HEK293 (cell line): Measurements from ENCODE around the gene STEAP1B.

Source experiments
- CTCF ChIA-PET: fragments of 350-600 bp; formaldehyde crosslinking; extraction: SDS; loops from one replicate; lab custom pipeline; 2021; ENCODE audit warnings: antibody characterized with exemption; lab: Yijun Ruan, JAX
- POLR2A ChIA-PET: fragments of 300-600 bp; formaldehyde crosslinking; extraction: SDS; loops from one replicate; lab custom pipeline; 2020; ENCODE audit warnings: antibody characterized with exemption, inconsistent platforms; lab: Yijun Ruan, JAX
- H3K27ac ChIP-seq: fragments of 200-500 bp; sonication (Bioruptor generic); 2 replicates; pipeline ENCODE4 v1.5.1; 2014; ENCODE audit warnings: low read depth, low read length, control low read depth, inconsistent platforms; ENCODE audit errors: extremely low read depth
- H3K36me3 ChIP-seq, 2 experiments: fragments of 200-500 bp in 1 of 2; sonication (Bioruptor generic) in 1 of 2; 1 replicate in 1 of 2; 2 replicates in 1 of 2; pipeline ENCODE4 v1.5.1; 2014 to 2017; ENCODE audit warnings: inconsistent platforms in 2 of 2, low read length in 2 of 2; ENCODE audit not compliant: control insufficient read depth in 2 of 2, insufficient read depth in 1 of 2
- H3K4me1 ChIP-seq: fragments of 200-500 bp; sonication (Bioruptor generic); 2 replicates; pipeline ENCODE4 v1.5.1; 2014; ENCODE audit warnings: mild to moderate bottlenecking, low read length, inconsistent platforms; ENCODE audit not compliant: control insufficient read depth, insufficient read depth
- H3K4me3 ChIP-seq: 2 replicates; pipeline ENCODE4 v1.5.1; 2011; ENCODE audit warnings: low read depth, mild to moderate bottlenecking, control low read depth, low read length, moderate library complexity
- H3K9me3 ChIP-seq: fragments of 200-500 bp; sonication (Bioruptor generic); 2 replicates; pipeline ENCODE4 v1.5.1; 2014; ENCODE audit warnings: low read depth, low read length, inconsistent platforms; ENCODE audit not compliant: control insufficient read depth, insufficient read depth
- ELK4 ChIP-seq: IDR thresholded peaks from 2 replicates; pipeline ENCODE4 v1.6.1; 2011; ENCODE audit warnings: mild to moderate bottlenecking, low read depth, low read length, borderline replicate concordance
- GLI4 ChIP-seq: fragments of 450-650 bp; formaldehyde crosslinking; IDR thresholded peaks from 2 replicates; pipeline ENCODE4 v1.5.1; 2016; ENCODE audit warnings: missing biosample characterization, missing genetic modification characterization
- HOXA7 ChIP-seq: sonication (generic); formaldehyde crosslinking; IDR thresholded peaks from 2 replicates; pipeline ENCODE4 v1.8.1; 2022; ENCODE audit warnings: missing genetic modification reagents, borderline replicate concordance
- HOXC10 ChIP-seq: sonication (generic); formaldehyde crosslinking; IDR thresholded peaks from 2 replicates; pipeline ENCODE4 v1.8.1; 2023; ENCODE audit warnings: mild to moderate bottlenecking, missing genetic modification reagents
- IKZF3 ChIP-seq: fragments of 450-650 bp; IDR thresholded peaks from 2 replicates; pipeline ENCODE4 v1.5.0; 2018; ENCODE audit warnings: missing biosample characterization, mild to moderate bottlenecking, missing genetic modification characterization, moderate library complexity
- KLF8 ChIP-seq: fragments of 450-650 bp; formaldehyde crosslinking; IDR thresholded peaks from 2 replicates; pipeline ENCODE4 v1.5.1; 2016; ENCODE audit warnings: missing biosample characterization, missing genetic modification characterization
- PATZ1 ChIP-seq: fragments of 450-650 bp; formaldehyde crosslinking; IDR thresholded peaks from 2 replicates; pipeline ENCODE4 v1.5.1; 2016; ENCODE audit warnings: missing biosample characterization, missing genetic modification characterization
- SCRT2 ChIP-seq: fragments of 450-650 bp; formaldehyde crosslinking; IDR thresholded peaks from 2 replicates; pipeline ENCODE4 v1.5.1; 2016; ENCODE audit warnings: missing biosample characterization, missing genetic modification characterization
- SP7 ChIP-seq: fragments of 450-650 bp; formaldehyde crosslinking; IDR thresholded peaks from 2 replicates; pipeline ENCODE4 v1.5.1; 2016; ENCODE audit warnings: missing biosample characterization, missing genetic modification characterization
- ZFP3 ChIP-seq: fragments of 450-650 bp; formaldehyde crosslinking; IDR thresholded peaks from 2 replicates; pipeline ENCODE4 v1.5.1; 2016; ENCODE audit warnings: low read depth, missing biosample characterization, missing genetic modification characterization
- ZNF121 ChIP-seq: fragments of 450-650 bp; formaldehyde crosslinking; IDR thresholded peaks from 2 replicates; pipeline ENCODE4 v1.5.1; 2016; ENCODE audit warnings: missing biosample characterization, missing genetic modification characterization
- ZNF157 ChIP-seq: fragments of 450-650 bp; formaldehyde crosslinking; IDR thresholded peaks from 2 replicates; pipeline ENCODE4 v1.5.1; 2016; ENCODE audit warnings: missing biosample characterization, missing genetic modification characterization
- ZNF2 ChIP-seq: fragments of 450-650 bp; formaldehyde crosslinking; IDR thresholded peaks from 2 replicates; pipeline ENCODE4 v1.5.1; 2016; ENCODE audit warnings: missing biosample characterization, missing genetic modification characterization
- ZNF23 ChIP-seq: fragments of 450-650 bp; formaldehyde crosslinking; IDR thresholded peaks from 2 replicates; pipeline ENCODE4 v1.5.1; 2016; ENCODE audit warnings: missing biosample characterization, missing genetic modification characterization, borderline replicate concordance
- ZNF280C ChIP-seq: fragments of 450-650 bp; formaldehyde crosslinking; IDR thresholded peaks from 2 replicates; pipeline ENCODE4 v1.5.1; 2016; ENCODE audit warnings: missing biosample characterization, missing genetic modification characterization
- ZNF341 ChIP-seq: fragments of 450-650 bp; formaldehyde crosslinking; IDR thresholded peaks from 2 replicates; pipeline ENCODE4; 2016; ENCODE audit warnings: low read depth, missing biosample characterization, missing genetic modification characterization
- ZNF394 ChIP-seq: fragments of 450-650 bp; formaldehyde crosslinking; IDR thresholded peaks from 2 replicates; pipeline ENCODE4 v1.5.1; 2016; ENCODE audit warnings: missing biosample characterization, missing genetic modification characterization, mild to moderate bottlenecking, moderate library complexity, borderline replicate concordance
- ZNF398 ChIP-seq: fragments of 450-650 bp; formaldehyde crosslinking; IDR thresholded peaks from 2 replicates; pipeline ENCODE4 v1.5.1; 2017; ENCODE audit warnings: missing biosample characterization, missing genetic modification characterization
- ZNF473 ChIP-seq: fragments of 450-650 bp; formaldehyde crosslinking; IDR thresholded peaks from 2 replicates; pipeline ENCODE4 v1.5.1; 2017; ENCODE audit warnings: missing biosample characterization, missing genetic modification characterization
- ZNF600 ChIP-seq: fragments of 450-650 bp; formaldehyde crosslinking; IDR thresholded peaks from 2 replicates; pipeline ENCODE4 v1.5.1; 2016; ENCODE audit warnings: missing biosample characterization, missing genetic modification characterization
- ZNF626 ChIP-seq: fragments of 450-650 bp; sonication (Bioruptor Pico); formaldehyde crosslinking; IDR thresholded peaks from 2 replicates; pipeline ENCODE4 v1.5.1; 2018; ENCODE audit warnings: missing biosample characterization, missing genetic modification characterization, inconsistent platforms
- ZNF677 ChIP-seq: fragments of 450-650 bp; IDR thresholded peaks from 2 replicates; pipeline ENCODE4 v1.5.0; 2018; ENCODE audit warnings: missing biosample characterization, mild to moderate bottlenecking, missing genetic modification characterization, moderate library complexity
- ZNF777 ChIP-seq: fragments of 450-650 bp; formaldehyde crosslinking; IDR thresholded peaks from 2 replicates; pipeline ENCODE4 v1.5.1; 2017; ENCODE audit warnings: missing biosample characterization, missing genetic modification characterization, borderline replicate concordance
- ZNF791 ChIP-seq: fragments of 450-650 bp; formaldehyde crosslinking; IDR thresholded peaks from 2 replicates; pipeline ENCODE4 v1.5.1; 2016; ENCODE audit warnings: missing biosample characterization, missing genetic modification characterization
- ZSCAN4 ChIP-seq: fragments of 450-650 bp; formaldehyde crosslinking; IDR thresholded peaks from 2 replicates; pipeline ENCODE4 v1.5.1; 2017; ENCODE audit warnings: missing biosample characterization, missing genetic modification characterization

The STEAP1B gene

GRCh38 chr7:22399091-22399490, 100.9 kb downstream of the STEAP1B start:
- H3K9me3 ChIP-seq, result no peaks in the 10 kb centered on the region
- H3K4me3 ChIP-seq, result no peak overlapping the region
- H3K4me1 ChIP-seq, result 0 out of 2 replicates have a peak, but pooled peaks cover 3% of the 10 kb centered on the region
- ChIA-PET CTCF (interaction anchor here (0.8 to 1.3 kb wide), 2 partner anchors 23 to 86 kb away, joined by 3 read pairs; no protein-coding TSS in a partner anchor), POLR2A (no interaction called here)
- TF ChIP-seq ZNF394 (tag by site-specific recombination) (no peak), ZNF341 (no peak), HOXC10 (no peak), ZNF23 (tag by site-specific recombination) (no peak), SP7 (tag by site-specific recombination) (no peak), ZNF398 (tag by site-specific recombination) (no peak), IKZF3 (tag by site-specific recombination) (no peak), PATZ1 (tag by site-specific recombination) (no peak), ZNF777 (no peak)
- H3K36me3 ChIP-seq, result no peaks in the 10 kb centered on the region
- no peak overlapping the region for H3K27ac ChIP-seq

GRCh38 chr7:22397981-22398380, 102.0 kb downstream of the STEAP1B start:
- Histone ChIP-seq H3K27ac (no peak overlapping the region), H3K36me3 (no peaks in the 10 kb centered on the region), H3K4me1 (0 out of 2 replicates have a peak, but pooled peaks cover 4% of the 10 kb centered on the region), H3K9me3 (no peaks in the 10 kb centered on the region), H3K4me3 (no peak overlapping the region)
- ChIA-PET POLR2A (no interaction called here), CTCF (interaction anchor here (1.0 kb wide), 1 partner anchor 55 kb away, joined by 6 read pairs; no protein-coding TSS in a partner anchor)
- TF ChIP-seq ZNF600 (tag by site-specific recombination), result peak; percentile 64; the same call in 1 of the 2 replicates
- no peak for TF ChIP-seq ZNF626 (tag by site-specific recombination)

GRCh38 chr7:22395222-22395621, 104.8 kb downstream of the STEAP1B start:
- Histone ChIP-seq H3K4me3 (no peak overlapping the region), H3K27ac (no peak overlapping the region), H3K36me3 (no peaks in the 10 kb centered on the region), H3K9me3 (no peaks in the 10 kb centered on the region), H3K4me1 (0 out of 2 replicates have a peak, but pooled peaks cover 4% of the 10 kb centered on the region)
- ChIA-PET POLR2A (no interaction called here), CTCF (no interaction called here)
- TF ChIP-seq ZNF473 (no peak), ZFP3 (no peak), ELK4 (no peak), ZNF157 (no peak), GLI4 (tag by site-specific recombination) (no peak), ZNF791 (tag by site-specific recombination) (no peak), ZSCAN4 (tag by site-specific recombination) (no peak), SCRT2 (tag by site-specific recombination) (no peak), ZNF677 (no peak), ZNF121 (no peak), ZNF280C (tag by site-specific recombination) (no peak), HOXA7 (CRISPR knock-in tag) (no peak), KLF8 (tag by site-specific recombination) (no peak), ZNF2 (no peak), ZNF626 (tag by site-specific recombination) (no peak)
